Measurements from ENCODE around the gene PLAAT2. TPM values are rescaled to one million over a fixed set of nuclear protein-coding genes. Genes with fewer than 3 reads are reported as not detected.

The PLAAT2 gene
- total RNA-seq: 0.18 TPM in 1 of 2 replicates, not detected in the other

GRCh38 chr11:63563201-63564055 is at the start of gene PLAAT2:
PLAAT2 (minus strand) TSS chr11:63563379; CDS start chr11:63563324, 55 bp downstream.

GRCh38 chr11:63536669-63537292 is 26.4 kb downstream of the PLAAT2 start, which contains the start of gene PLAAT4:
PLAAT4 (plus strand) TSS chr11:63536808; CDS start chr11:63536869, 61 bp downstream.

GRCh38 chr11:63505857-63506528 is 57.2 kb downstream of the PLAAT2 start, which contains the start of gene LGALS12:
LGALS12 (plus strand) TSS chr11:63506084; CDS start chr11:63506459, 375 bp downstream.

Other genes starting within 250 kb of the PLAAT2 start
- not detected in 2 replicates for gene SLC22A9, start 193.6 kb downstream of the PLAAT2 start, total RNA-seq
- gene PLAAT5, start 72.2 kb downstream of the PLAAT2 start, total RNA-seq: 0.09 and 0.14 TPM in 2 replicates
- 0.09 TPM in 1 of 2 replicates, not detected in the other for gene LGALS12, start 57.3 kb downstream of the PLAAT2 start, total RNA-seq
- 15.8 and 23.9 TPM in 2 replicates for gene PLAAT4, start 26.6 kb downstream of the PLAAT2 start, total RNA-seq
- 18.5 and 40.7 TPM in 2 replicates for gene PLAAT3, start 51.1 kb upstream of the PLAAT2 start, total RNA-seq
- gene ATL3, start 108.0 kb upstream of the PLAAT2 start, total RNA-seq: 120 and 130 TPM in 2 replicates
- gene RTN3, start 118.1 kb upstream of the PLAAT2 start, total RNA-seq: 52.3 and 54.5 TPM in 2 replicates
- 7.4 and 10.2 TPM in 2 replicates for gene ZFTA, start 205.4 kb upstream of the PLAAT2 start, total RNA-seq